HepG2 (cell line): ENCODE results near the gene MYO1B. TPM values are rescaled to one million over a fixed set of nuclear protein-coding genes. Genes with fewer than 3 reads are reported as not detected.

Experiments used
- ATAC-seq: fragments of 200-7000 bp; cut with Tn5 transposase; 3 replicates; pipeline ENCODE4 v1.9.1; 2020; ENCODE audit warnings: mild to moderate bottlenecking, moderate library complexity
- BruUV-seq: library from RNA; stranded (reverse); fragments of 400-500 nt; replicated peaks from 2 replicates; lab custom pipeline; 2021; lab: Mats Ljungman, UMichigan
- CTCF ChIA-PET: fragments of 300-600 bp; formaldehyde crosslinking; extraction: SDS; loops from one replicate; lab custom pipeline; 2021; ENCODE audit warnings: low total read pairs, inconsistent platforms, low intra/inter-chr PET ratio; lab: Yijun Ruan, JAX
- POLR2A ChIA-PET: fragments of 350-600 bp; sonication (Branson Sonifier 250); formaldehyde crosslinking; loops from one replicate; lab custom pipeline; 2020; ENCODE audit warnings: antibody characterized with exemption, inconsistent platforms; lab: Yijun Ruan, JAX
- DNase-seq: peaks from one replicate; pipeline ENCODE4 v3.0.0-alpha.2; 2015; ENCODE audit warnings: low spot score
- FAIRE-seq: peaks from 3 replicates; lab custom pipeline; 2011; peaks lifted over from hg19 to GRCh38; lab: Jason Lieb, UNC
- H2AFZ ChIP-seq: one replicate; pipeline ENCODE4 v1.6.1; 2011; ENCODE audit warnings: low read length, inconsistent platforms
- H3K27ac ChIP-seq: fragments of 300-600 bp; 3 replicates; pipeline ENCODE4 v1.8.0; 2011; ENCODE audit warnings: mixed run types, mild to moderate bottlenecking, mixed read lengths, low read length, inconsistent platforms; ENCODE audit not compliant: insufficient read depth; ENCODE audit errors: extremely low read length
- H3K27me3 ChIP-seq, 2 experiments: fragments of 200-600 bp in 1 of 2; 2 replicates in 1 of 2; 3 replicates in 1 of 2; pipeline versions ENCODE4 v1.6.0 to v1.8.0; 2011; ENCODE audit warnings: low read length in 2 of 2, mild to moderate bottlenecking in 2 of 2, moderate library complexity in 2 of 2, inconsistent platforms in 1 of 2; ENCODE audit not compliant: insufficient read depth in 2 of 2, control insufficient read depth in 1 of 2
- H3K36me3 ChIP-seq, 2 experiments: fragments of 200-600 bp in 1 of 2; replicated peaks in 1 of 2; 2 replicates in 1 of 2; 3 replicates in 1 of 2; pipeline versions ENCODE4 v1.5.1 to v1.8.0; 2011; ENCODE audit warnings: low read length in 2 of 2, inconsistent platforms in 1 of 2; ENCODE audit not compliant: insufficient read depth in 2 of 2, control insufficient read depth in 1 of 2
- H3K4me1 ChIP-seq: 2 replicates; pipeline ENCODE4 v1.5.1; 2012; ENCODE audit warnings: low read length, inconsistent platforms; ENCODE audit not compliant: insufficient read depth
- H3K4me2 ChIP-seq: 2 replicates; pipeline ENCODE4 v1.6.0; 2011; ENCODE audit warnings: low read depth, low read length, inconsistent platforms
- H3K4me3 ChIP-seq, 3 experiments: fragments of 200-600 bp in 1 of 3; sonication (generic), shearing (Covaris generic) in 1 of 3; replicated peaks in 1 of 3; 2 replicates each; pipeline ENCODE4 v1.5.1; 2011 to 2016; ENCODE audit warnings: low read length in 3 of 3, inconsistent platforms in 2 of 3, low read depth in 2 of 3, mild to moderate bottlenecking in 2 of 3, control low read depth in 1 of 3, mixed read lengths in 1 of 3; ENCODE audit not compliant: insufficient read depth in 1 of 3
- H3K79me2 ChIP-seq: one replicate; pipeline ENCODE4 v1.6.1; 2011; ENCODE audit warnings: low read length, inconsistent platforms; ENCODE audit not compliant: insufficient read depth
- H3K9ac ChIP-seq: 2 replicates; pipeline ENCODE4 v1.6.0; 2011; ENCODE audit warnings: mild to moderate bottlenecking, low read depth, low read length, inconsistent platforms; ENCODE audit not compliant: insufficient read depth
- H3K9me3 ChIP-seq: 2 replicates; pipeline ENCODE4 v1.5.1; 2012; ENCODE audit warnings: mild to moderate bottlenecking, low read length
- H4K20me1 ChIP-seq: 2 replicates; pipeline ENCODE4 v1.6.0; 2011; ENCODE audit warnings: inconsistent platforms, mild to moderate bottlenecking, low read length, moderate library complexity; ENCODE audit not compliant: insufficient read depth
- ARID5B ChIP-seq: IDR thresholded peaks from 2 replicates; pipeline ENCODE4 v1.4.0; 2020; ENCODE audit warnings: mild to moderate bottlenecking, missing genetic modification reagents
- FOSL1 ChIP-seq: sonication (generic); formaldehyde crosslinking; IDR thresholded peaks from 2 replicates; pipeline ENCODE4 v1.9.0; 2021; ENCODE audit warnings: missing genetic modification reagents, borderline replicate concordance
- HMGA1 ChIP-seq: sonication (generic); formaldehyde crosslinking; conservative IDR thresholded peaks from 2 replicates; pipeline ENCODE4 v1.4.0; 2020; ENCODE audit warnings: missing genetic modification reagents
- RBM22 ChIP-seq: fragments of 200-400 bp; formaldehyde crosslinking; optimal IDR thresholded peaks from 2 replicates; pipeline ENCODE3; 2017; ENCODE audit warnings: mild to moderate bottlenecking, low read length, moderate library complexity
- RNF2 ChIP-seq: fragments of 450-650 bp; conservative IDR thresholded peaks from 2 replicates; pipeline ENCODE4 v1.6.1; 2016; ENCODE audit warnings: low read depth
- SP140L ChIP-seq: sonication (generic); formaldehyde crosslinking; IDR thresholded peaks from 2 replicates; pipeline ENCODE4 v1.4.0; 2020; ENCODE audit warnings: missing genetic modification reagents, borderline replicate concordance
- THRA ChIP-seq: sonication (generic); formaldehyde crosslinking; IDR thresholded peaks from 2 replicates; pipeline ENCODE4 v1.4.0; 2020; ENCODE audit warnings: missing genetic modification reagents, borderline replicate concordance
- WGBS: methylation state at CpG from one replicate; pipeline ENCODE4 v1.1.6; 2017; ENCODE audit warnings: low lambda C conversion rate; 5-methylcytosine and 5-hydroxymethylcytosine counted together
- in situ Hi-C: cut with HindIII; loops from 2 replicates; pipeline ENCODE4 v1.10.0; 2017; ENCODE audit warnings: low pct_unique_long_range_greater_than_20kb; ENCODE audit not compliant: extremely low pct_ligation_motif_present
- intact Hi-C: fragments of 100-400 bp; cut with micrococcal nuclease; formaldehyde crosslinking; loops from one replicate; pipeline ENCODE4 v1.10.0; 2022; ENCODE audit not compliant: unreplicated experiment
- polyA plus RNA-seq, 8 experiments: library from polyadenylated mRNA; depleted of rRNA in 3 of 8; stranded (reverse) in 7 of 8; unstranded in 1 of 8; fragments of >200 nt; fragmentation: Illumina TruSeq in 4 of 8; extraction: Trizol in 4 of 8; gene quantifications; 2 replicates each; pipeline versions ENCODE4 v1.2.1 to v1.2.3, GENCODE V29; 2011 to 2016; ENCODE audit warnings: low read depth in 4 of 8, missing spikeins in 1 of 8, mixed read lengths in 1 of 8; ENCODE audit not compliant: insufficient read depth in 1 of 8
- total RNA-seq, 5 experiments: library from RNA; depleted of rRNA; stranded (reverse); fragments of >200 nt; fragmentation: Illumina TruSeq; extraction: Trizol; gene quantifications; 2 replicates each; pipeline ENCODE4 v1.2.3, GENCODE V29; 2016; ENCODE audit warnings: low read depth in 1 of 5
- TF ChIP-seq, protein P1 (sequence below): sonication (generic); formaldehyde crosslinking; conservative IDR thresholded peaks from 2 replicates; pipeline ENCODE4 v1.4.0; 2020; ENCODE audit warnings: missing genetic modification reagents
- TF ChIP-seq, protein P2 (sequence below): sonication (generic); formaldehyde crosslinking; IDR thresholded peaks from 2 replicates; pipeline ENCODE4 v1.5.0; 2020; ENCODE audit warnings: mild to moderate bottlenecking, missing genetic modification reagents
- TF ChIP-seq, protein P3 (sequence below): IDR thresholded peaks from 2 replicates; pipeline ENCODE4 v1.6.1; 2018; ENCODE audit warnings: missing genetic modification reagents
- TF ChIP-seq, protein P4 (sequence below): sonication (generic); formaldehyde crosslinking; IDR thresholded peaks from 2 replicates; pipeline ENCODE4 v1.9.0; 2021; ENCODE audit warnings: missing genetic modification reagents, borderline replicate concordance

Gene MYO1B
- total and polyA plus RNA-seq, 2 of the 13 experiments (the other 11 are each of a cell fraction or from before 2014, with no cell fraction given), result 36.9 to 89.8 TPM

GRCh38 chr2:191255756-191256312, 10.6 kb downstream of the MYO1B start:
- no peak overlapping the region for H2AFZ ChIP-seq
- ChIA-PET CTCF (no interaction called here), POLR2A (interaction anchor here (0.8 kb wide), 1 partner anchor 10 kb away, joined by 3 read pairs; no protein-coding TSS in a partner anchor)
- in situ Hi-C loops (no loop called here), intact Hi-C loops (no loop called here)
- peaks cover 98% of the 10 kb centered on the region for H3K79me2 ChIP-seq
- no TSS peak for BruUV-seq
- H3K9me3 ChIP-seq, result no peaks in the 10 kb centered on the region
- ATAC-seq (peak; percentile 43), FAIRE-seq (no peak), DNase-seq (no peak)
- H3K9ac ChIP-seq, result no peak overlapping the region
- H3K4me2 ChIP-seq, result no peak overlapping the region
- peaks cover 71% of the 10 kb centered on the region for H3K4me1 ChIP-seq
- no peak overlapping the region for H3K4me3 ChIP-seq
- WGBS, result 92% methylated on average over 7 of the region's 7 CpGs
- H3K27me3 ChIP-seq, result no peaks in the 10 kb centered on the region
- no peaks in the 10 kb centered on the region for H3K36me3 ChIP-seq
- no peak overlapping the region for H3K27ac ChIP-seq
- peaks cover 9% of the 10 kb centered on the region; the same call in 1 of the 2 replicates for H4K20me1 ChIP-seq
- TF ChIP-seq RNF2 (no peak), RBM22 (peak; percentile 64), FOSL1 (CRISPR knock-in tag) (no peak), HMGA1 (CRISPR knock-in tag) (no peak), THRA (CRISPR knock-in tag) (peak; percentile 33; the same call in 1 of the 2 replicates), SP140L (CRISPR knock-in tag) (no peak), ARID5B (CRISPR knock-in tag) (no peak)
- TF ChIP-seq, protein P1, sequence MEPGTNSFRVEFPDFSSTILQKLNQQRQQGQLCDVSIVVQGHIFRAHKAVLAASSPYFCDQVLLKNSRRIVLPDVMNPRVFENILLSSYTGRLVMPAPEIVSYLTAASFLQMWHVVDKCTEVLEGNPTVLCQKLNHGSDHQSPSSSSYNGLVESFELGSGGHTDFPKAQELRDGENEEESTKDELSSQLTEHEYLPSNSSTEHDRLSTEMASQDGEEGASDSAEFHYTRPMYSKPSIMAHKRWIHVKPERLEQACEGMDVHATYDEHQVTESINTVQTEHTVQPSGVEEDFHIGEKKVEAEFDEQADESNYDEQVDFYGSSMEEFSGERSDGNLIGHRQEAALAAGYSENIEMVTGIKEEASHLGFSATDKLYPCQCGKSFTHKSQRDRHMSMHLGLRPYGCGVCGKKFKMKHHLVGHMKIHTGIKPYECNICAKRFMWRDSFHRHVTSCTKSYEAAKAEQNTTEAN, result no peak
- TF ChIP-seq, protein P2, sequence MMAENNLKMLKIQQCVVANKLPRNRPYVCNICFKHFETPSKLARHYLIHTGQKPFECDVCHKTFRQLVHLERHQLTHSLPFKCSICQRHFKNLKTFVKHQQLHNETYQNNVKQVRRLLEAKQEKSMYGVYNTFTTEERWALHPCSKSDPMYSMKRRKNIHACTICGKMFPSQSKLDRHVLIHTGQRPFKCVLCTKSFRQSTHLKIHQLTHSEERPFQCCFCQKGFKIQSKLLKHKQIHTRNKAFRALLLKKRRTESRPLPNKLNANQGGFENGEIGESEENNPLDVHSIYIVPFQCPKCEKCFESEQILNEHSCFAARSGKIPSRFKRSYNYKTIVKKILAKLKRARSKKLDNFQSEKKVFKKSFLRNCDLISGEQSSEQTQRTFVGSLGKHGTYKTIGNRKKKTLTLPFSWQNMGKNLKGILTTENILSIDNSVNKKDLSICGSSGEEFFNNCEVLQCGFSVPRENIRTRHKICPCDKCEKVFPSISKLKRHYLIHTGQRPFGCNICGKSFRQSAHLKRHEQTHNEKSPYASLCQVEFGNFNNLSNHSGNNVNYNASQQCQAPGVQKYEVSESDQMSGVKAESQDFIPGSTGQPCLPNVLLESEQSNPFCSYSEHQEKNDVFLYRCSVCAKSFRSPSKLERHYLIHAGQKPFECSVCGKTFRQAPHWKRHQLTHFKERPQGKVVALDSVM (CRISPR knock-in tag), result no peak
- TF ChIP-seq, protein P3, sequence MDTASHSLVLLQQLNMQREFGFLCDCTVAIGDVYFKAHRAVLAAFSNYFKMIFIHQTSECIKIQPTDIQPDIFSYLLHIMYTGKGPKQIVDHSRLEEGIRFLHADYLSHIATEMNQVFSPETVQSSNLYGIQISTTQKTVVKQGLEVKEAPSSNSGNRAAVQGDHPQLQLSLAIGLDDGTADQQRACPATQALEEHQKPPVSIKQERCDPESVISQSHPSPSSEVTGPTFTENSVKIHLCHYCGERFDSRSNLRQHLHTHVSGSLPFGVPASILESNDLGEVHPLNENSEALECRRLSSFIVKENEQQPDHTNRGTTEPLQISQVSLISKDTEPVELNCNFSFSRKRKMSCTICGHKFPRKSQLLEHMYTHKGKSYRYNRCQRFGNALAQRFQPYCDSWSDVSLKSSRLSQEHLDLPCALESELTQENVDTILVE (CRISPR knock-in tag), result no peak
- TF ChIP-seq, protein P4, sequence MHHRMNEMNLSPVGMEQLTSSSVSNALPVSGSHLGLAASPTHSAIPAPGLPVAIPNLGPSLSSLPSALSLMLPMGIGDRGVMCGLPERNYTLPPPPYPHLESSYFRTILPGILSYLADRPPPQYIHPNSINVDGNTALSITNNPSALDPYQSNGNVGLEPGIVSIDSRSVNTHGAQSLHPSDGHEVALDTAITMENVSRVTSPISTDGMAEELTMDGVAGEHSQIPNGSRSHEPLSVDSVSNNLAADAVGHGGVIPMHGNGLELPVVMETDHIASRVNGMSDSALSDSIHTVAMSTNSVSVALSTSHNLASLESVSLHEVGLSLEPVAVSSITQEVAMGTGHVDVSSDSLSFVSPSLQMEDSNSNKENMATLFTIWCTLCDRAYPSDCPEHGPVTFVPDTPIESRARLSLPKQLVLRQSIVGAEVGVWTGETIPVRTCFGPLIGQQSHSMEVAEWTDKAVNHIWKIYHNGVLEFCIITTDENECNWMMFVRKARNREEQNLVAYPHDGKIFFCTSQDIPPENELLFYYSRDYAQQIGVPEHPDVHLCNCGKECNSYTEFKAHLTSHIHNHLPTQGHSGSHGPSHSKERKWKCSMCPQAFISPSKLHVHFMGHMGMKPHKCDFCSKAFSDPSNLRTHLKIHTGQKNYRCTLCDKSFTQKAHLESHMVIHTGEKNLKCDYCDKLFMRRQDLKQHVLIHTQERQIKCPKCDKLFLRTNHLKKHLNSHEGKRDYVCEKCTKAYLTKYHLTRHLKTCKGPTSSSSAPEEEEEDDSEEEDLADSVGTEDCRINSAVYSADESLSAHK, result no peak
